Effector memory CD4-positive, alpha-beta T cell (primary cell): ENCODE measurements around the gene DCDC2.
"Not testable (repeated sequence)": the region's sequence is repeated elsewhere in the genome, so short reads cannot be mapped to it uniquely, and the experiment has no call there.

ENCODE experiments used
- DNase-seq, 3 donors: peaks; one replicate each; pipeline ENCODE4 v3.0.0-alpha.2; 2020
- H3K27ac ChIP-seq: 2 replicates; pipeline ENCODE4 v1.7.0; 2013; ENCODE audit warnings: mild to moderate bottlenecking, low read length, moderate library complexity; ENCODE audit not compliant: insufficient read depth, poor library complexity, severe bottlenecking
- H3K27me3 ChIP-seq: replicated peaks from 2 replicates; pipeline ENCODE4 v1.7.0; 2013; ENCODE audit warnings: mild to moderate bottlenecking, low read length; ENCODE audit not compliant: insufficient read depth, control insufficient read depth, poor library complexity, severe bottlenecking
- H3K36me3 ChIP-seq: 2 replicates; pipeline ENCODE4 v1.7.0; 2013; ENCODE audit warnings: mild to moderate bottlenecking, low read length, moderate library complexity; ENCODE audit not compliant: control insufficient read depth, insufficient read depth
- H3K4me1 ChIP-seq: 2 replicates; pipeline ENCODE4 v1.7.0; 2013; ENCODE audit warnings: low read length, mild to moderate bottlenecking; ENCODE audit not compliant: control insufficient read depth, insufficient read depth, poor library complexity, severe bottlenecking
- H3K4me3 ChIP-seq: 2 replicates; pipeline ENCODE4 v1.7.0; 2013; ENCODE audit warnings: low read length, low read depth, mild to moderate bottlenecking; ENCODE audit not compliant: insufficient read depth, poor library complexity, severe bottlenecking
- H3K9me3 ChIP-seq: 2 replicates; pipeline ENCODE4 v1.7.0; 2013; ENCODE audit warnings: mild to moderate bottlenecking, low read length, moderate library complexity; ENCODE audit not compliant: control insufficient read depth

The DCDC2 gene

GRCh38 chr6:24306936-24307335 lies 50.9 kb downstream of the DCDC2 start:
- DNase-seq = no peak
- no peak overlapping the region for H3K4me3 ChIP-seq
- no peak overlapping the region for H3K27ac ChIP-seq
- no peaks in the 10 kb centered on the region for H3K27me3 ChIP-seq
- no peaks in the 10 kb centered on the region for H3K9me3 ChIP-seq
- H3K36me3 ChIP-seq = no peaks in the 10 kb centered on the region
- H3K4me1 ChIP-seq = no peaks in the 10 kb centered on the region

- no peak overlapping the region for H3K27ac ChIP-seq
- no peak overlapping the region for H3K4me3 ChIP-seq
- H3K9me3 ChIP-seq = no peaks in the 10 kb centered on the region
- H3K4me1 ChIP-seq = no peaks in the 10 kb centered on the region
- DNase-seq = no peak
- no peaks in the 10 kb centered on the region for H3K36me3 ChIP-seq
- H3K27me3 ChIP-seq = no peaks in the 10 kb centered on the region
Observed at GRCh38 chr6:24306038-24306437, 51.8 kb downstream of the DCDC2 start.

GRCh38 chr6:24296944-24297343 lies 60.9 kb downstream of the DCDC2 start:
- no peaks in the 10 kb centered on the region for H3K27me3 ChIP-seq
- H3K4me3 ChIP-seq = no peak overlapping the region
- H3K27ac ChIP-seq = no peak overlapping the region
- no peaks in the 10 kb centered on the region for H3K4me1 ChIP-seq
- H3K9me3 ChIP-seq = no peaks in the 10 kb centered on the region
- no peak for DNase-seq
- H3K36me3 ChIP-seq = no peaks in the 10 kb centered on the region

- H3K27me3 ChIP-seq, DNase-seq, H3K36me3 ChIP-seq, H3K27ac ChIP-seq, H3K4me1 ChIP-seq, H3K9me3 ChIP-seq, H3K4me3 ChIP-seq: not testable (repeated sequence)
Observed at GRCh38 chr6:24293852-24294251, 64.0 kb downstream of the DCDC2 start.

- Histone ChIP-seq H3K27me3 (no peaks in the 10 kb centered on the region), H3K4me1 (no peaks in the 10 kb centered on the region), H3K27ac (no peak overlapping the region), H3K9me3 (no peaks in the 10 kb centered on the region), H3K4me3 (no peak overlapping the region), H3K36me3 (no peaks in the 10 kb centered on the region)
- no peak for DNase-seq
Observed at GRCh38 chr6:24287239-24287638, 70.6 kb downstream of the DCDC2 start.

GRCh38 chr6:24284006-24284405 lies 73.9 kb downstream of the DCDC2 start:
- DNase-seq = no peak
- H3K27ac ChIP-seq = no peak overlapping the region
- H3K27me3 ChIP-seq = no peaks in the 10 kb centered on the region
- H3K36me3 ChIP-seq = no peaks in the 10 kb centered on the region
- no peaks in the 10 kb centered on the region for H3K4me1 ChIP-seq
- H3K9me3 ChIP-seq = no peaks in the 10 kb centered on the region
- H3K4me3 ChIP-seq = no peak overlapping the region

- H3K27ac ChIP-seq = no peak overlapping the region
- H3K27me3 ChIP-seq = no peaks in the 10 kb centered on the region
- no peaks in the 10 kb centered on the region for H3K9me3 ChIP-seq
- H3K4me1 ChIP-seq = no peaks in the 10 kb centered on the region
- H3K36me3 ChIP-seq = no peaks in the 10 kb centered on the region
- no peak for DNase-seq
- H3K4me3 ChIP-seq = no peak overlapping the region
Observed at GRCh38 chr6:24283043-24283985, 74.5 kb downstream of the DCDC2 start.

- no peak overlapping the region for H3K27ac ChIP-seq
Observed at GRCh38 chr6:24274441-24275083, 83.3 kb downstream of the DCDC2 start.

GRCh38 chr6:24273096-24273870 lies 84.6 kb downstream of the DCDC2 start:
- no peak for DNase-seq
- H3K4me3 ChIP-seq = no peak overlapping the region
- H3K36me3 ChIP-seq = no peaks in the 10 kb centered on the region
- no peaks in the 10 kb centered on the region for H3K4me1 ChIP-seq
- H3K27ac ChIP-seq = no peak overlapping the region
- H3K9me3 ChIP-seq = no peaks in the 10 kb centered on the region
- no peaks in the 10 kb centered on the region for H3K27me3 ChIP-seq

More at GRCh38 chr6:24274441-24275083, 83.3 kb downstream of the DCDC2 start:
- H3K27me3 ChIP-seq = no peaks in the 10 kb centered on the region
- H3K4me1 ChIP-seq = no peaks in the 10 kb centered on the region
- H3K9me3 ChIP-seq = no peaks in the 10 kb centered on the region
- no peaks in the 10 kb centered on the region for H3K36me3 ChIP-seq
- no peak for DNase-seq
- H3K4me3 ChIP-seq = no peak overlapping the region
